Ascending aorta (tissue), 2 donors: ENCODE results near the gene CLDN8. TPM values are rescaled to one million over a fixed set of nuclear protein-coding genes. Genes with fewer than 3 reads are reported as not detected.

Experiments used
- DNase-seq, 2 donors: peaks; one replicate each; pipeline ENCODE4 v3.0.0-alpha.2; 2019; ENCODE audit warnings: low spot score in 2 of 2
- H3K27ac ChIP-seq, 2 donors: fragments of 200-600 bp; sonication (generic); one replicate each; pipeline ENCODE4 v1.5.1; 2016 to 2017; ENCODE audit warnings: mild to moderate bottlenecking in 1 of 2
- H3K27me3 ChIP-seq: fragments of 200-600 bp; sonication (generic); one replicate; pipeline ENCODE4 v1.5.1; 2017
- H3K36me3 ChIP-seq, 2 donors: fragments of 200-600 bp; sonication (generic); one replicate each; pipeline ENCODE4 v1.5.1; 2016
- H3K4me1 ChIP-seq, 2 donors: fragments of 200-600 bp; sonication (generic); one replicate each; pipeline ENCODE4 v1.5.1; 2016 to 2017; ENCODE audit warnings: mild to moderate bottlenecking in 1 of 2
- H3K4me3 ChIP-seq, 2 donors: fragments of 200-600 bp; sonication (generic); one replicate each; pipeline ENCODE4 v1.5.1; 2016 to 2017; ENCODE audit warnings: mild to moderate bottlenecking in 1 of 2
- H3K9me3 ChIP-seq, 2 donors: fragments of 200-600 bp; sonication (generic); one replicate each; pipeline ENCODE4 v1.5.1; 2016
- intact Hi-C: fragments of 100-400 bp; cut with DNase I; formaldehyde crosslinking; loops from one replicate; pipeline ENCODE4 v1.15.1; 2023
- total RNA-seq: library from RNA; depleted of rRNA; stranded (reverse); fragments of >200 nt; gene quantifications from one replicate; pipeline ENCODE4 v1.1.0, GENCODE V29; 2016
- TF ChIP-seq, protein P1 (sequence below), 3 experiments: fragments of 200-600 bp in 2 of 3; fragments of 450-650 bp in 1 of 3; sonication (generic) in 2 of 3; IDR thresholded peaks; one replicate each; pipeline ENCODE4 v1.5.1; 2016 to 2019; ENCODE audit warnings: antibody characterized with exemption in 3 of 3, mild to moderate bottlenecking in 1 of 3, moderate library complexity in 1 of 3

Gene CLDN8
- total RNA-seq, 1 donor from 2014 or later, result not detected

DNA sequence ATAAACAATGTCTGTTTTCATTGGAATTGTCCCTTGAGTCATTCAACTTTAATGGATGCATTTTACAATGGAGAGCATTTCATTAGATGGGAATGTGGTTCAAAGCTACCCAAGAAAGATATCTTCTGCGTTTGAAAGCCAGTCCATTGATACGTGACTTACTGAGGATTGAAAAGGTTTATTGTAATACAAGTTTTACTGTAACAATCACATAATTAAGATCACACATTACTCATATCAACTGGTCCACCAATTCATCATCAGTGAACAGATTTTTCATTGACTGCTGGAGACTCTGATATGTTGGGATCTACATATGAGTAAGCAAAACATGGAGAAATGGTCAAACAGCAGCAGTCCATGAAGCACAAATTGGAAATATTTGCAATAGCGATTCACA lies 34.0 kb upstream of the CLDN8 start:
- Histone ChIP-seq H3K9me3 (no peaks in the 10 kb centered on the region), H3K36me3 (no peaks in the 10 kb centered on the region), H3K27ac (no peak overlapping the region), H3K4me1 (no peaks in the 10 kb centered on the region), H3K27me3 (no peaks in the 10 kb centered on the region), H3K4me3 (no peak overlapping the region)
- intact Hi-C loops, result no loop called here
- DNase-seq, result no peak
- TF ChIP-seq, protein P1, sequence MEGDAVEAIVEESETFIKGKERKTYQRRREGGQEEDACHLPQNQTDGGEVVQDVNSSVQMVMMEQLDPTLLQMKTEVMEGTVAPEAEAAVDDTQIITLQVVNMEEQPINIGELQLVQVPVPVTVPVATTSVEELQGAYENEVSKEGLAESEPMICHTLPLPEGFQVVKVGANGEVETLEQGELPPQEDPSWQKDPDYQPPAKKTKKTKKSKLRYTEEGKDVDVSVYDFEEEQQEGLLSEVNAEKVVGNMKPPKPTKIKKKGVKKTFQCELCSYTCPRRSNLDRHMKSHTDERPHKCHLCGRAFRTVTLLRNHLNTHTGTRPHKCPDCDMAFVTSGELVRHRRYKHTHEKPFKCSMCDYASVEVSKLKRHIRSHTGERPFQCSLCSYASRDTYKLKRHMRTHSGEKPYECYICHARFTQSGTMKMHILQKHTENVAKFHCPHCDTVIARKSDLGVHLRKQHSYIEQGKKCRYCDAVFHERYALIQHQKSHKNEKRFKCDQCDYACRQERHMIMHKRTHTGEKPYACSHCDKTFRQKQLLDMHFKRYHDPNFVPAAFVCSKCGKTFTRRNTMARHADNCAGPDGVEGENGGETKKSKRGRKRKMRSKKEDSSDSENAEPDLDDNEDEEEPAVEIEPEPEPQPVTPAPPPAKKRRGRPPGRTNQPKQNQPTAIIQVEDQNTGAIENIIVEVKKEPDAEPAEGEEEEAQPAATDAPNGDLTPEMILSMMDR (IDR thresholded peaks at IDR 0.05), result no peak

DNA sequence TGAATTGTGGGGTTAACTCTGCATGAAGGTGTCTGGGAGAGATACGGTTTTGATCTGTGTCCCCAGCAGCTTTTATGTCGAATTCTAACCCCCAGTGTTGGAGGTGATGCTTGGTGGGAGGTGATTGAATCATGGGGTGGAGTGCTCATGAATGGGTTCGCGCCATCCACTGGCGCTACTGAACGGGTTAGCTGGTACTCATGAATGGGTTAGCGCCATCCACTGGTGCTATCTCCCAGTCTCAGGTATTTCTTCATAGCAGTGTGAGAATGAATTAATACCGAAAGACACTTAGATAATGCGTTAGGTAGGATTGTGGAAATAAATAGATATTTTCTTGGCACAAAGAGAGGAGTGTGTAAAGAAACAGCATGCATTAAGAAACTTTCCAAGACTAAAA lies 32.9 kb upstream of the CLDN8 start:
- TF ChIP-seq, protein P1 (IDR thresholded peaks at IDR 0.05), result no peak
- intact Hi-C loops, result no loop called here
- no peaks in the 10 kb centered on the region for H3K27me3 ChIP-seq
- no peak overlapping the region for H3K27ac ChIP-seq
- H3K9me3 ChIP-seq, result no peaks in the 10 kb centered on the region
- no peaks in the 10 kb centered on the region for H3K36me3 ChIP-seq
- H3K4me1 ChIP-seq, result no peaks in the 10 kb centered on the region
- no peak overlapping the region for H3K4me3 ChIP-seq
- DNase-seq, result no peak

DNA sequence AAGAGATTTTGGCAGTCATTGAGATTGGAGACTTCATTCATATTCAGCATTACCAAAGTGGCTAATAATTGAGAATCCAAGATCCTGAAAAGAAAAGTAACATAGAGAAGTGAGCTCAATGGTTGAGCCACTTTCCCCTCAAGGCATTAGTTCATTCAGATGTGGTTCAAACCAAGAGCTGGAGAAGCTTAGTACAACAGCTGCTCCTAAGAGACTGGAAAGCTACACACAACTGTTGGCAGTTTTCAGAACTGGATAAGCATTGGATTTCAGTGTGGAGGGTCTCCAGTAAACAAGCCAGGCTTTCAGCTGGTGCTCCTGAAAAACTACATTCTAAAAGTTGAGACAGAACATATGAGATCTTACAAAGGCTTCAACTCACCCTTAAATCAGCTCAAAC lies 29.2 kb upstream of the CLDN8 start:
- H3K27ac ChIP-seq, result no peak overlapping the region
- TF ChIP-seq, protein P1 (IDR thresholded peaks at IDR 0.05), result no peak
- no peaks in the 10 kb centered on the region for H3K9me3 ChIP-seq
- no peaks in the 10 kb centered on the region for H3K36me3 ChIP-seq
- intact Hi-C loops, result no loop called here
- no peak for DNase-seq
- H3K4me3 ChIP-seq, result no peak overlapping the region
- H3K27me3 ChIP-seq, result no peaks in the 10 kb centered on the region
- H3K4me1 ChIP-seq, result no peaks in the 10 kb centered on the region

DNA sequence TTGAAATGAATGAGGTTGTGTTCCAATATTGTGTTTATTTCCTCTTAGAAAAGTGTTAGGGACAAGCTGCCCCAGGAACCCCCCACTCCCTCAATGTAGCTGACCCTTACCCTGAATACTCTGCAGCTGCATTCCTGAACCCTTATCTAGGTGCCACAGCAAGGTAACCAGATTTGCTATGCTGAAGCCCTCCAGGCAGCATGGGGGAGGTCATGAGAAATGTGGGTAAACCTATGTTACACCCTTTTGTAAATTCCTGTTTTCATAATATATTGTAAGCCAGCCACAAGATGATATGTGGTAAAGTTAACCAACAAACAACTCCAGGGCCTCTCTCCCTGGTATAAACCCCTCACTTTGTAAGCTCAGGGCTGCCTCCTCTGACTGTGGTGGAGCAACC lies 27.8 kb upstream of the CLDN8 start:
- intact Hi-C loops, result no loop called here
- Histone ChIP-seq H3K4me3 (no peak overlapping the region), H3K27ac (no peak overlapping the region), H3K36me3 (no peaks in the 10 kb centered on the region), H3K4me1 (no peaks in the 10 kb centered on the region), H3K27me3 (no peaks in the 10 kb centered on the region), H3K9me3 (no peaks in the 10 kb centered on the region)
- no peak for DNase-seq
- TF ChIP-seq, protein P1 (IDR thresholded peaks at IDR 0.05), result no peak

DNA sequence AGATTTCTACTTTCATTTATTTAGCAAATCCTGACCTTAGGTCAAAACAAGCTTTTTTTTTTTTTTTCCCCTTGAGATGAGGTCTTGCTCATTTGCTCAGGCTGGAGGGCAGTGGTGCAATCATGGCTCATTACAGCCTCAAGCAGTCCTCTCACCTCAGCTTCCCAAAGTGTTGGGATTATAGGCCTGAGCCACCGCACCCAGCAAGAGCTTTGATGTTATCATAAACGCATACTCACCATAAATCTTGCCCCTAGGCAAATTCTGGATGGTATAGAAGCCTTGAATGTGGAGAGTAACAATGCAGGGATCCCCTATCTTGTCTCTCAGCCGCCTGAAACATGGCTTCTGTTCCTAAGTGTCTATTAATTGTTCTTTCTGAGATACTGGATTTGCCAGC lies 24.8 kb upstream of the CLDN8 start:
- H3K27ac ChIP-seq, result no peak overlapping the region
- H3K27me3 ChIP-seq, result no peaks in the 10 kb centered on the region
- H3K36me3 ChIP-seq, result no peaks in the 10 kb centered on the region
- DNase-seq, result no peak
- H3K9me3 ChIP-seq, result no peaks in the 10 kb centered on the region
- no peak overlapping the region for H3K4me3 ChIP-seq
- intact Hi-C loops, result no loop called here
- TF ChIP-seq, protein P1 (IDR thresholded peaks at IDR 0.05), result no peak
- H3K4me1 ChIP-seq, result no peaks in the 10 kb centered on the region

DNA sequence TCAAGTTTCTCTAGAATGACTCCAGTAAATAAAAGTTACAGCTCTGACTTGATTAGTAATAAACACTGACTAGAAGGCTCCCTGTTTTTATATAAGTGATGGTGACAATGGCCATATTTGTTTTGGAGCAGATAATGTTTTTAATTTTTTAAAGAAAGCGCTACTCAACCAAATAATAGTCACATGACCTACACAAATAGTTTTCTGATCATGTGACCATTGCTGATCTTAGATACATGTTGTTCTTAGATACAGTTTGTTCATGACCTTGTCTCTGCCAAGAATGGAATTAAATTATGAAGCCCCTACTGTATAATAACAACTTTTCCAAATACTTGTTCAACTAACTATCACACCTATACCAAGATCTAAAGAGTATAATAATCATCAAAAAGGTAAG lies 22.3 kb upstream of the CLDN8 start:
- H3K36me3 ChIP-seq, result no peaks in the 10 kb centered on the region
- no peaks in the 10 kb centered on the region for H3K9me3 ChIP-seq
- H3K27me3 ChIP-seq, result no peaks in the 10 kb centered on the region
- no peaks in the 10 kb centered on the region for H3K4me1 ChIP-seq
- no peak for DNase-seq
- intact Hi-C loops, result no loop called here
- TF ChIP-seq, protein P1 (IDR thresholded peaks at IDR 0.05), result no peak
- no peak overlapping the region for H3K4me3 ChIP-seq
- no peak overlapping the region for H3K27ac ChIP-seq
